Liver (tissue), 9 donors: ENCODE data around the gene GRIN2C. TPM values are rescaled to one million over a fixed set of nuclear protein-coding genes. Genes with fewer than 3 reads are reported as not detected.

Source experiments
- DNase-seq: peaks from one replicate; pipeline ENCODE4 v3.0.0-alpha.2; 2017; ENCODE audit warnings: low spot score
- H3K27ac ChIP-seq, 2 donors: one replicate each; pipeline ENCODE4 v1.7.0; 2013; ENCODE audit warnings: inconsistent platforms in 2 of 2, low read length in 2 of 2, control low read depth in 1 of 2, low read depth in 1 of 2, mild to moderate bottlenecking in 1 of 2
- H3K27me3 ChIP-seq, 4 donors: one replicate each; pipeline versions ENCODE4 v1.6.1 to v1.7.0; 2013; ENCODE audit warnings: low read length in 3 of 4, inconsistent platforms in 1 of 4, mild to moderate bottlenecking in 1 of 4, moderate library complexity in 1 of 4; ENCODE audit not compliant: control insufficient read depth in 4 of 4, insufficient read depth in 4 of 4
- H3K36me3 ChIP-seq, 4 donors: one replicate each; pipeline versions ENCODE4 v1.6.1 to v1.7.0; 2013; ENCODE audit warnings: low read length in 3 of 4, mild to moderate bottlenecking in 3 of 4, low read depth in 1 of 4, moderate library complexity in 1 of 4; ENCODE audit not compliant: control insufficient read depth in 4 of 4, insufficient read depth in 3 of 4
- H3K4me1 ChIP-seq, 4 donors: one replicate each; pipeline versions ENCODE4 v1.6.1 to v1.7.0; 2013; ENCODE audit warnings: low read length in 3 of 4, mild to moderate bottlenecking in 3 of 4, moderate library complexity in 1 of 4; ENCODE audit not compliant: control insufficient read depth in 4 of 4, insufficient read depth in 4 of 4
- H3K4me3 ChIP-seq, 3 donors: one replicate each; pipeline versions ENCODE4 v1.6.1 to v1.7.0; 2013; ENCODE audit warnings: low read length in 3 of 3, control low read depth in 1 of 3, low read depth in 1 of 3, mild to moderate bottlenecking in 1 of 3
- H3K9ac ChIP-seq, 2 donors: one replicate each; pipeline ENCODE4 v1.7.0; 2013; ENCODE audit warnings: low read length in 2 of 2, mild to moderate bottlenecking in 2 of 2, moderate library complexity in 2 of 2, control low read depth in 1 of 2, low read depth in 1 of 2
- H3K9me3 ChIP-seq, 4 donors: one replicate each; pipeline versions ENCODE4 v1.6.1 to v1.7.0; 2013; ENCODE audit warnings: low read length in 3 of 4; ENCODE audit not compliant: control insufficient read depth in 4 of 4
- EGR1 ChIP-seq, 2 donors: IDR thresholded peaks; 2 replicates each; pipeline ENCODE4 v1.6.1; 2016 to 2018; ENCODE audit warnings: antibody characterized with exemption in 2 of 2, low read depth in 2 of 2
- FOXA1 ChIP-seq: IDR thresholded peaks from 2 replicates; pipeline ENCODE4 v1.6.1; 2016; ENCODE audit warnings: antibody characterized with exemption
- FOXA2 ChIP-seq: IDR thresholded peaks from 2 replicates; pipeline ENCODE4 v1.6.1; 2016; ENCODE audit warnings: antibody characterized with exemption
- GABPA ChIP-seq, 2 donors: IDR thresholded peaks in 1 of 2; conservative IDR thresholded peaks in 1 of 2; 2 replicates each; pipeline ENCODE4 v1.6.1; 2016; ENCODE audit warnings: antibody characterized with exemption in 2 of 2, mild to moderate bottlenecking in 1 of 2, moderate library complexity in 1 of 2
- HNF4A ChIP-seq, 2 donors: conservative IDR thresholded peaks; 2 replicates each; pipeline ENCODE4 v1.6.1; 2016; ENCODE audit warnings: antibody characterized with exemption in 2 of 2, mild to moderate bottlenecking in 2 of 2
- HNF4G ChIP-seq: IDR thresholded peaks from 2 replicates; pipeline ENCODE4 v1.6.1; 2016; ENCODE audit warnings: antibody characterized with exemption
- JUND ChIP-seq, 2 donors: IDR thresholded peaks; 2 replicates each; pipeline ENCODE4 v1.6.1; 2016; ENCODE audit warnings: antibody characterized with exemption in 2 of 2
- NR2F2 ChIP-seq: IDR thresholded peaks from 2 replicates; pipeline ENCODE4 v1.6.1; 2016; ENCODE audit warnings: antibody characterized with exemption
- RAD21 ChIP-seq, 2 donors: IDR thresholded peaks; 2 replicates each; pipeline ENCODE4 v1.6.1; 2016; ENCODE audit warnings: antibody characterized with exemption in 2 of 2, mild to moderate bottlenecking in 2 of 2
- RXRA ChIP-seq, 2 donors: IDR thresholded peaks; 2 replicates each; pipeline ENCODE4 v1.6.1; 2017 to 2018; ENCODE audit warnings: antibody characterized with exemption in 2 of 2, mild to moderate bottlenecking in 1 of 2
- SP1 ChIP-seq: IDR thresholded peaks from 2 replicates; pipeline ENCODE4 v1.6.1; 2018; ENCODE audit warnings: antibody characterized with exemption, mild to moderate bottlenecking
- YY1 ChIP-seq: IDR thresholded peaks from 2 replicates; pipeline ENCODE4 v1.6.1; 2016; ENCODE audit warnings: antibody characterized with exemption, mild to moderate bottlenecking
- WGBS: extraction: QIAGEN DNeasy Blood & Tissue Kit; methylation state at CpG from one replicate; pipeline ENCODE4 v1.1.7; 2013; 5-methylcytosine and 5-hydroxymethylcytosine counted together
- polyA plus RNA-seq, 2 donors: library from polyadenylated mRNA; stranded (reverse) in 1 of 2; unstranded in 1 of 2; fragments of 200-250 nt in 1 of 2; fragments of >200 nt in 1 of 2; fragmentation: Nextera tagmentation in 1 of 2; extraction: Ambion mirVana in 1 of 2; gene quantifications; one replicate each; pipeline versions ENCODE4 v1.2.1 to v1.2.3, GENCODE V29; 2013 to 2015
- total RNA-seq, 2 donors: library from RNA; depleted of rRNA; stranded (reverse); fragments of >200 nt; gene quantifications; one replicate each; pipeline ENCODE4 v1.2.3, GENCODE V29; 2014
- TF ChIP-seq, protein P1 (sequence below): IDR thresholded peaks from 2 replicates; pipeline ENCODE4 v1.6.1; 2016; ENCODE audit warnings: antibody characterized with exemption
- TF ChIP-seq, protein P2 (sequence below): fragments of 150-350 bp; IDR thresholded peaks from 2 replicates; pipeline ENCODE4 v1.5.1; 2017; ENCODE audit warnings: improper control_type of control experiment, low read depth, low read length; ENCODE audit not compliant: missing input control
- TF ChIP-seq, protein P3 (sequence below): IDR thresholded peaks from 2 replicates; pipeline ENCODE4 v1.6.1; 2016; ENCODE audit warnings: antibody characterized with exemption
- donor health status: healthy.
- donor health status: healthy.
- donor health status: healthy.
- donor health status: healthy.
- donor health status: healthy.

Gene GRIN2C
- total and polyA plus RNA-seq, 4 donors, result 0.03 to 0.10 (median 0.09) TPM; not detected in 1

DNA sequence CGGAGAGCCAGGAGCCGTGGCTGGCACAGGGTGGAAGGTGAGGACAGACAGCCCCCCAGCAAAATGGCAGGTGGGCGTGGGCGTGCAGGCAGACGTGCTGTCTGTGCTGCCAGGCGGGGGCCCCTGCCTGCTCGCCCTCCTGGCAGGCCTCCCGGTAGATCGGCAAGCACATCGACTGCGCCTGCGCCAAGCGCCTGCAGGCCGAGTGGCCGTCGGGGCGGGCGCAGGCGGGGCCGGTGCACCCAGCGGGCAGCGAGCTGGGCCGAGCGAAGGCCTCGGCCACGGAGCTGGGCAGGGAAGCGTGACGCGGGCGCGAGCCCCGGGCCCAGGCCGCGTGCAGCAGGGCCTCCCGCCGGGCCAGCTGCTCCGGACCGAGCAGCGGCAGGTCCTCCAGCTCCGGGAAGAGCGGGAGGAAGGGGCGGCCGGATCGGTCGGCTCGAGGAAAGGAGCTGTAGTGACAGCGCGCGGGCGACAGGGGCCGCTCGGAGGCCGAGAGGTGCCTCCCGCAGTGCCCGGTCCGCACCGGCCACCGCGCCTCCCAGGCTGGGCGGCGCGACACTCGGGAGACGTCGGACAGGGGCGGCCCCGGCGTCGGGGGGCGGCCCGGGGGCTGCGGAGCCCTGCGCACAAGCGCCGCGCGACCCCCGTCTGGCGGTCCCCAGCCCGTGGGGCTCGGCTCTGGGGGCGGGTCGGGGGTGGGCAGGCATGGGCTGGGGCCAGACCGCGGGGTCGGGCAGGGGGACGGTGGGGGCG, 16.9 kb downstream of the GRIN2C start:
- 5% methylated on average over 88 of the region's 88 CpGs for WGBS
- Histone ChIP-seq H3K36me3 (no peaks in the 10 kb centered on the region), H3K4me1 (peaks cover 0 to 7% (median 5%) of the 10 kb centered on the region in 4 donors), H3K4me3 (peak overlapping the region in 2 of 3 donors; percentile 36 to 48), H3K27me3 (no peaks in the 10 kb centered on the region), H3K27ac (no peak overlapping the region), H3K9ac (no peak overlapping the region), H3K9me3 (no peaks in the 10 kb centered on the region)
- peak in 1 of 2 donors; percentile 44 for TF ChIP-seq RAD21 (IDR thresholded peaks at IDR 0.05)
- TF ChIP-seq GABPA (IDR thresholded peaks at IDR 0.05 in 1 of 2, conservative IDR thresholded peaks at IDR 0.05 in 1 of 2), result no peak
- TF ChIP-seq, protein P1, sequence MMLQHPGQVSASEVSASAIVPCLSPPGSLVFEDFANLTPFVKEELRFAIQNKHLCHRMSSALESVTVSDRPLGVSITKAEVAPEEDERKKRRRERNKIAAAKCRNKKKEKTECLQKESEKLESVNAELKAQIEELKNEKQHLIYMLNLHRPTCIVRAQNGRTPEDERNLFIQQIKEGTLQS, result no peak
- TF ChIP-seq NR2F2, result no peak
- no peak for TF ChIP-seq HNF4G
- TF ChIP-seq, protein P2, sequence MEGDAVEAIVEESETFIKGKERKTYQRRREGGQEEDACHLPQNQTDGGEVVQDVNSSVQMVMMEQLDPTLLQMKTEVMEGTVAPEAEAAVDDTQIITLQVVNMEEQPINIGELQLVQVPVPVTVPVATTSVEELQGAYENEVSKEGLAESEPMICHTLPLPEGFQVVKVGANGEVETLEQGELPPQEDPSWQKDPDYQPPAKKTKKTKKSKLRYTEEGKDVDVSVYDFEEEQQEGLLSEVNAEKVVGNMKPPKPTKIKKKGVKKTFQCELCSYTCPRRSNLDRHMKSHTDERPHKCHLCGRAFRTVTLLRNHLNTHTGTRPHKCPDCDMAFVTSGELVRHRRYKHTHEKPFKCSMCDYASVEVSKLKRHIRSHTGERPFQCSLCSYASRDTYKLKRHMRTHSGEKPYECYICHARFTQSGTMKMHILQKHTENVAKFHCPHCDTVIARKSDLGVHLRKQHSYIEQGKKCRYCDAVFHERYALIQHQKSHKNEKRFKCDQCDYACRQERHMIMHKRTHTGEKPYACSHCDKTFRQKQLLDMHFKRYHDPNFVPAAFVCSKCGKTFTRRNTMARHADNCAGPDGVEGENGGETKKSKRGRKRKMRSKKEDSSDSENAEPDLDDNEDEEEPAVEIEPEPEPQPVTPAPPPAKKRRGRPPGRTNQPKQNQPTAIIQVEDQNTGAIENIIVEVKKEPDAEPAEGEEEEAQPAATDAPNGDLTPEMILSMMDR, result peak; percentile 44
- DNase-seq, result peak; percentile 53

DNA sequence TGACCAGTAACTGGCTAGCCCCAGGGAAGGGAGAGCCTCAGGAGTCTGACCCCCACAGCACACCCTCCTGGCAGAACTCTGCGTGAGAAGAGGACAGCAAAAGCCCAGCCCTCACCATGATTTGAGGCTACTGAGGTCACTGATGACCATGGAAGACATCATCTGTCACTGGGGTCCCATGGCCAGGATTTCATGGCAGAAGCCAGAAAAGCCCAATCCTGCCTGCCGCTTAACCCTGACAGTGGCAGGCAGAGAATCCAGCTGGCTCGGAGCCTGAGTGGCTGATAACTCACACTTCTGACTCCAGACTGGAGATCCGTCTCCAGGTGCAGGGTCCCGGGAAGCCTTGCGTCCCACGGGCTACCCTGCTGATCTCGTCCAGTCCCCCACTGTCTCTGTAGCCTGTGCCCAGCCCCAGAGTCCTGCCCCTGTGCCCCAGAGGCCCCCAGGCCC, 17.5 kb downstream of the GRIN2C start:
- peaks cover 0 to 7% (median 5%) of the 10 kb centered on the region in 4 donors for H3K4me1 ChIP-seq
- 66% methylated on average over 8 of the region's 8 CpGs for WGBS
- no peaks in the 10 kb centered on the region for H3K36me3 ChIP-seq
- no peak overlapping the region for H3K9ac ChIP-seq
- no peaks in the 10 kb centered on the region for H3K27me3 ChIP-seq
- no peak overlapping the region for H3K27ac ChIP-seq
- TF ChIP-seq, protein P1, result no peak
- TF ChIP-seq FOXA1, result no peak
- TF ChIP-seq YY1, result no peak
- no peak for TF ChIP-seq JUND (IDR thresholded peaks at IDR 0.05)
- no peak for TF ChIP-seq HNF4G
- no peak for TF ChIP-seq EGR1 (IDR thresholded peaks at IDR 0.05; ENCODE audit: low read depth in 2 of 2)
- no peak for TF ChIP-seq RAD21 (IDR thresholded peaks at IDR 0.05)
- no peak for DNase-seq
- H3K9me3 ChIP-seq, result no peaks in the 10 kb centered on the region
- H3K4me3 ChIP-seq, result peak overlapping the region in 1 of 3 donors; percentile 48

DNA sequence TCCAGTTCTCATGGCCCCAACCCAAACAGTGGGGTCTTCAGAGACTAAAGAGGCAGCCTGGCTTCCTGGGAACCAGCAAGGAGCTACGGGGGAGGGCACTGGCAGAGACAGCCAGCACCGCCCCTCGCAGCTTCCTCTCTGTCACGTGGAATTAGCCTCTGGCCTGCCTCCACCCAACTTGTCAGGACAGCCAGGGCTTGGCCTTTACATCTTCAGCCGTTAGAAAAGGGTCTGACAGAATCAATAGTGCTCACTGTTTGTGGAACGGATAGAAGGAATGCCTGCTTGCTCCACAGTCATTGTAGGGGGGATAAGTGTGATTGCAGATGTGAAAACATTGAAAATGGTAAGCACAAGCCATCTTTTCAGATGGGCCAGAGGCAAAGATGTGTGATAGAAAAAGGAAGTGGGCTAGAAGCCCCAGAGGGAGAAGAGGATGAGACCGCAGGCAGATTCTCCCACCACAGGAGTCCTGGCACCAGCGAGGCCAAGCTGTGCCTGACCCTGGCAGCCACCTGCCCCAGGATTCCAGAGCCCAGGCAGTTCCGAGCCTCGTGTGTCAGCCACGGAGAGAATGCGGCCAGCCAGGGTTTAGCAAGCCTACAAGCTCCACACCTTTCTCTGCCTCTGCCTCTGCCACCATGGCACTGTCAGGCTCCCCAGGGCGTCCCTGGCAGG, 18.6 kb downstream of the GRIN2C start:
- H3K36me3 ChIP-seq, result peaks cover 0 to 8% (median 2%) of the 10 kb centered on the region in 4 donors
- no peak overlapping the region for H3K9ac ChIP-seq
- no peak for DNase-seq
- TF ChIP-seq, protein P2, result no peak
- no peak for TF ChIP-seq EGR1 (IDR thresholded peaks at IDR 0.05; ENCODE audit: low read depth in 2 of 2)
- TF ChIP-seq RXRA (IDR thresholded peaks at IDR 0.05), result no peak
- TF ChIP-seq, protein P3, sequence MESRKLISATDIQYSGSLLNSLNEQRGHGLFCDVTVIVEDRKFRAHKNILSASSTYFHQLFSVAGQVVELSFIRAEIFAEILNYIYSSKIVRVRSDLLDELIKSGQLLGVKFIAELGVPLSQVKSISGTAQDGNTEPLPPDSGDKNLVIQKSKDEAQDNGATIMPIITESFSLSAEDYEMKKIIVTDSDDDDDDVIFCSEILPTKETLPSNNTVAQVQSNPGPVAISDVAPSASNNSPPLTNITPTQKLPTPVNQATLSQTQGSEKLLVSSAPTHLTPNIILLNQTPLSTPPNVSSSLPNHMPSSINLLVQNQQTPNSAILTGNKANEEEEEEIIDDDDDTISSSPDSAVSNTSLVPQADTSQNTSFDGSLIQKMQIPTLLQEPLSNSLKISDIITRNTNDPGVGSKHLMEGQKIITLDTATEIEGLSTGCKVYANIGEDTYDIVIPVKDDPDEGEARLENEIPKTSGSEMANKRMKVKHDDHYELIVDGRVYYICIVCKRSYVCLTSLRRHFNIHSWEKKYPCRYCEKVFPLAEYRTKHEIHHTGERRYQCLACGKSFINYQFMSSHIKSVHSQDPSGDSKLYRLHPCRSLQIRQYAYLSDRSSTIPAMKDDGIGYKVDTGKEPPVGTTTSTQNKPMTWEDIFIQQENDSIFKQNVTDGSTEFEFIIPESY, result no peak
- no peak for TF ChIP-seq FOXA2
- TF ChIP-seq SP1, result no peak
- TF ChIP-seq HNF4G, result no peak
- no peak for TF ChIP-seq HNF4A (conservative IDR thresholded peaks at IDR 0.05)
- no peak for TF ChIP-seq YY1
- TF ChIP-seq NR2F2, result no peak

More for the DNA sequence above, 18.6 kb downstream of the GRIN2C start:
- H3K27me3 ChIP-seq, result no peaks in the 10 kb centered on the region
- WGBS, result 68% methylated on average over 13 of the region's 13 CpGs
- H3K27ac ChIP-seq, result no peak overlapping the region
- no peak overlapping the region for H3K4me3 ChIP-seq
- no peaks in the 10 kb centered on the region for H3K9me3 ChIP-seq
- H3K4me1 ChIP-seq, result peaks cover 0 to 7% (median 5%) of the 10 kb centered on the region in 4 donors
